ENCODE measurements around the gene COX7A2. TPM values are rescaled to one million over a fixed set of nuclear protein-coding genes. Genes with fewer than 3 reads are reported as not detected.

Gene COX7A2
- total and polyA plus RNA-seq, 2 of the 4 experiments (the other 2 are of a cell fraction), result 174 to 776 TPM

- intact Hi-C loops (cut with micrococcal nuclease) (loop anchor here (1.0 to 10.0 kb wide), 8 partner anchors 110 to 1403 kb away; no protein-coding TSS in a partner anchor), dilution Hi-C loops (cut with HindIII; ENCODE audit: low sequenced_read_pairs, unreplicated experiment) (no loop called here), in situ Hi-C loops (cut with MboI; ENCODE audit: low sequenced_read_pairs) (loop anchor here (10.0 kb wide), 1 partner anchor 790 kb away; no protein-coding TSS in a partner anchor)
- Histone ChIP-seq H4K8ac (ENCODE audit: low read depth in 2 of 2, low read length in 2 of 2) (peak overlapping the region; percentile 74 to 92), H2BK120ac (ENCODE audit: low read depth, low read length) (peak overlapping the region; percentile 93), H2BK15ac (ENCODE audit: low read depth, low read length) (peak overlapping the region; percentile 56), H2AFZ (replicated peaks; ENCODE audit: low read length, poor library complexity) (peak overlapping the region; percentile 87), H3K14ac (replicated peaks; ENCODE audit: low read depth, low read length) (peak overlapping the region; percentile 81), H2AK9ac (replicated peaks; ENCODE audit: low read depth, low read length, poor library complexity) (peak overlapping the region; percentile 97), H3K36me3 (ENCODE audit: control insufficient read depth, insufficient read depth, low read length) (peaks cover 7% of the 10 kb centered on the region), H3K79me1 (ENCODE audit: low read depth in 1 of 2, low read length in 2 of 2) (peaks cover 0 to 26% of the 10 kb centered on the region in 2 experiments; a peak in 2 of 4 replicates), H2AK5ac (ENCODE audit: low read depth, low read length) (peak overlapping the region; percentile 91), H3K9me1 (ENCODE audit: insufficient read depth, low read length) (peaks cover 2% of the 10 kb centered on the region; the same call in 1 of the 2 replicates), H3K4me1 (ENCODE audit: control insufficient read depth, insufficient read depth, low read length) (peaks cover 24% of the 10 kb centered on the region), H2BK5ac (ENCODE audit: low read depth, low read length, poor library complexity, severe bottlenecking) (peak overlapping the region; percentile 88), H4K5ac (ENCODE audit: low read depth, low read length) (peak overlapping the region; percentile 82), H3K9me3 (ENCODE audit: control insufficient read depth, insufficient read depth, low read length) (no peaks in the 10 kb centered on the region), H3K9ac (ENCODE audit: low read depth, low read length) (peak overlapping the region; percentile 96), H3K4ac (ENCODE audit: low read depth, low read length) (peak overlapping the region; percentile 84), H4K20me1 (ENCODE audit: insufficient read depth, low read length) (peaks cover 40% of the 10 kb centered on the region), H3K27ac (ENCODE audit: insufficient read depth, low read length) (peak overlapping the region; percentile 91), H3K4me3 (ENCODE audit: insufficient read depth, low read depth, low read length) (peak overlapping the region; percentile 75), H3K18ac (ENCODE audit: low read depth, low read length) (peak overlapping the region; percentile 95), H3K27me3 (ENCODE audit: control insufficient read depth, insufficient read depth, low read length) (no peaks in the 10 kb centered on the region), H3K56ac (ENCODE audit: extremely low read depth, insufficient read depth, low read length) (peak overlapping the region; percentile 88), H3K23ac (ENCODE audit: low read depth, low read length) (peak overlapping the region; percentile 97), H4K91ac (ENCODE audit: insufficient read depth, low read depth, low read length) (peak overlapping the region; percentile 98), H3K4me2 (ENCODE audit: low read depth, low read length) (peak overlapping the region; percentile 71), H2BK20ac (ENCODE audit: low read depth, low read length) (peak overlapping the region; percentile 18)
- 3% methylated on average over 20 of the region's 47 CpGs; no CpG with 5 or more reads in 1 of the 2 experiments for WGBS, 2 experiments (ENCODE audit: extremely low coverage in 2 of 2, insufficient read length in 1 of 2)
- DNase-seq (peak; percentile 82), ATAC-seq (ENCODE audit: low read depth) (peak; percentile 5)
- POLR2A ChIA-PET (ENCODE audit: unreplicated experiment), result interaction anchor here (0.6 to 1.4 kb wide), 5 partner anchors 46 to 1101 kb away, joined by 3 to 6 read pairs (median 3); no protein-coding TSS in a partner anchor
- CTCF ChIA-PET, result interaction anchor here (1.0 to 2.6 kb wide), 3 partner anchors 796 to 1236 kb away, joined by 3 to 9 read pairs (median 4); no protein-coding TSS in a partner anchor
- no TSS peak for BruUV-seq (replicated peaks)
- TF ChIP-seq ELK1 (IDR thresholded peaks at IDR 0.05; ENCODE audit: borderline replicate concordance, low read depth, low read length) (no peak), MAZ (IDR thresholded peaks at IDR 0.05; ENCODE audit: borderline replicate concordance, low read depth, low read length) (peak; percentile 61; the same call in 1 of the 2 replicates), POLR2A (IDR thresholded peaks at IDR 0.05; ENCODE audit: low read depth, low read length) (peak; percentile 67), BHLHE40 (IDR thresholded peaks at IDR 0.05; ENCODE audit: low read depth, low read length) (peak; percentile 89), FOS (IDR thresholded peaks at IDR 0.05; ENCODE audit: low read depth, low read length) (no peak; the same call in 1 of the 2 replicates), RAD21 (IDR thresholded peaks at IDR 0.05; ENCODE audit: low read length) (no peak), MXI1 (IDR thresholded peaks at IDR 0.05; ENCODE audit: borderline replicate concordance, low read depth, low read length) (peak; percentile 31; the same call in 1 of the 2 replicates), NFE2L2 (IDR thresholded peaks at IDR 0.05; ENCODE audit: low read depth, low read length) (no peak), RCOR1 (IDR thresholded peaks at IDR 0.05; ENCODE audit: insufficient replicate concordance, low read length) (no peak), CHD1 (IDR thresholded peaks at IDR 0.05; ENCODE audit: low read depth, low read length) (peak; percentile 90; the same call in 1 of the 2 replicates), CTCF (conservative IDR thresholded peaks at IDR 0.05; ENCODE audit: low read depth, low read length) (no peak), USF2 (IDR thresholded peaks at IDR 0.05; ENCODE audit: low read depth, low read length) (no peak), MAFK (IDR thresholded peaks at IDR 0.05; ENCODE audit: low read depth, low read length) (no peak)
Observed at GRCh38 chr6:75204959-75205775, 38.4 kb downstream of the COX7A2 start.
